Brain microvascular endothelial cell (primary cell): ENCODE data around the gene TSPAN1.

Source experiments
- DNase-seq: peaks from one replicate; pipeline ENCODE4 v3.0.0-alpha.2; 2020
- H3K27ac ChIP-seq: fragments of 250-450 bp; sonication (Bioruptor Pico); 2 replicates; pipeline ENCODE4 v1.5.1; 2020; ENCODE audit warnings: mild to moderate bottlenecking, moderate library complexity
- H3K27me3 ChIP-seq: fragments of 250-450 bp; sonication (Bioruptor Pico); replicated peaks from 2 replicates; pipeline ENCODE4 v1.5.1; 2020; ENCODE audit warnings: mild to moderate bottlenecking
- H3K36me3 ChIP-seq: fragments of 250-450 bp; sonication (Bioruptor Pico); replicated peaks from 2 replicates; pipeline ENCODE4 v1.5.1; 2020; ENCODE audit warnings: mild to moderate bottlenecking
- H3K4me3 ChIP-seq: 2 replicates; pipeline ENCODE4 v1.5.1; 2011; ENCODE audit warnings: low read depth, mild to moderate bottlenecking, control low read depth, low read length, moderate library complexity
- CTCF ChIP-seq: IDR thresholded peaks from 2 replicates; pipeline ENCODE4 v1.5.1; 2011; ENCODE audit warnings: low read depth, mild to moderate bottlenecking, moderate library complexity, low read length, control low read depth, inconsistent platforms; ENCODE audit errors: missing control alignments
- in situ Hi-C: cut with HindIII; loops from 2 replicates; pipeline ENCODE4 v1.10.0; 2017; ENCODE audit warnings: low sequenced_read_pairs, low pct_ligation_motif_present

Gene TSPAN1

DNA sequence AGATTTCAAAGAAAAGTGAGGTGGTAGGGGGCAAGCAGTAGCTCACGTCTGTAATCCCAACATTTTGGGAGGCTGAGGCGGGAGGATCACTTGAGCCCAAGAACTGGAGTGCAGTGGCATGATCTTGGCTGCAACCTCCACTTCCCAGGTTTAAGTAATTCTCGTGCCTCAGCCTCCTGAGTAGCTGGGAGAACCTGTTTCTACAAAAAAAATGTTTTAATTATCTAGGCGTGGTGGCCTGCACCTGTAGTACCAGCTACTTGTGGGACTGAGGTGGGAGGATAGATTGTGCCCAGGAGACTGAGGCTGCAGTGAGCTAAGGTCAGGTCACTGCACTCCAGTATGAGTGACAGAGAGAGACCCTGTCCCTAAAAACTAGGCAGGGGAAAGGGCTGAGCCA lies 2.6 kb upstream of the TSPAN1 start:
- TF ChIP-seq CTCF, result no peak
- Histone ChIP-seq H3K4me3 (no peak overlapping the region), H3K36me3 (no peaks in the 10 kb centered on the region), H3K27ac (no peak overlapping the region), H3K27me3 (no peaks in the 10 kb centered on the region)
- DNase-seq, result no peak
- in situ Hi-C loops, result no loop called here

DNA sequence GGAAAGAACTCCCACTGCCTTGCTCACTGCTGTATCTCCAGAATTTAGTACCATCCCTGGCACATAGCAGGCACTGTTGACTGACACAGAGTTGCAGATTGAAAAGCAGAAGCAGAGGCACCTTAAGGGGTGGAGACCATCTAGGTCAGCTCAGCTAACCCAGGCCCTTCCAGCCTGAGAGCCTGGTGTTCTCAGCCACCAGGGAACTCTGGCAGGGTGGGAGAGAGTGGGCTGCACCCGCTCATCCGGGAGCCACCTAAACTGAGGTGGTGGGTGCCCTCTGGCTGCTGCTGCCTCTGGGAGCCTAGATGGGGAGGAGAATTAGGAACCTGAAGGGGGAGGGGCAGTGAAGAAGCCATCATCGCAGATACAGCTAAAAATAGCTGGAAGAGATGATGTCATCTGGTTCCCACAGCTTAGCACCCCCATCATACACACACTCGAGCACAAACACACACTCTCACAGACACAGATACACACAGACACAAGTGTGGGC lies 1.5 kb upstream of the TSPAN1 start:
- peak; percentile 43 for DNase-seq

GRCh38 chr1:46175243-46175642 lies 356 bp downstream of the TSPAN1 start:
- H3K36me3 ChIP-seq, result no peaks in the 10 kb centered on the region
- H3K27ac ChIP-seq, result no peak overlapping the region
- in situ Hi-C loops, result no loop called here
- H3K27me3 ChIP-seq, result no peaks in the 10 kb centered on the region
- no peak for TF ChIP-seq CTCF
- DNase-seq, result no peak
- H3K4me3 ChIP-seq, result no peak overlapping the region

More for the DNA sequence above, 1.5 kb upstream of the TSPAN1 start:
- Histone ChIP-seq H3K27me3 (no peaks in the 10 kb centered on the region), H3K27ac (no peak overlapping the region), H3K36me3 (no peaks in the 10 kb centered on the region), H3K4me3 (no peak overlapping the region)
- in situ Hi-C loops, result no loop called here
- no peak for TF ChIP-seq CTCF

- H3K27me3 ChIP-seq, result no peaks in the 10 kb centered on the region
- H3K27ac ChIP-seq, result no peak within 1 kb of the TSS
- H3K36me3 ChIP-seq, result no peaks in the 10 kb centered on the region
- no peak for TF ChIP-seq CTCF
- in situ Hi-C loops, result no loop called here
- H3K4me3 ChIP-seq, result no peak within 1 kb of the TSS
- DNase-seq, result no peak
Observed at GRCh38 chr1:46176211-46176865, 1.5 kb downstream of the TSPAN1 start, which contains the start of gene P3R3URF. TSS of gene P3R3URF (minus strand) at chr1:46176488. CDS start at chr1:46176471, 17 bp downstream.

- Histone ChIP-seq H3K36me3 (no peaks in the 10 kb centered on the region), H3K4me3 (no peak overlapping the region), H3K27ac (no peak overlapping the region), H3K27me3 (no peaks in the 10 kb centered on the region)
- in situ Hi-C loops, result loop anchor here (10.0 kb wide), 1 partner anchor 145 kb away; no protein-coding TSS in a partner anchor
- peak; percentile 79 for DNase-seq
- TF ChIP-seq CTCF, result peak; percentile 97
Observed at GRCh38 chr1:46179138-46180081, 4.5 kb downstream of the TSPAN1 start.
